Upper lobe of right lung (tissue), 1 donor: ENCODE results near the gene UBXN11. TPM values are rescaled to one million over a fixed set of nuclear protein-coding genes. Genes with fewer than 3 reads are reported as not detected.

Experiments
- ATAC-seq: fragments of 200-7000 bp; cut with Tn5 transposase; one replicate; pipeline ENCODE4 v1.9.1; 2020; ENCODE audit warnings: mild to moderate bottlenecking, moderate library complexity
- DNase-seq: peaks from one replicate; pipeline ENCODE4 v3.0.0-alpha.2; 2020
- H3K27ac ChIP-seq: fragments of 200-600 bp; one replicate; pipeline ENCODE4 v1.8.0; 2022
- H3K27me3 ChIP-seq: fragments of 200-600 bp; one replicate; pipeline ENCODE4 v1.8.0; 2022; ENCODE audit warnings: mild to moderate bottlenecking
- H3K36me3 ChIP-seq: fragments of 200-600 bp; one replicate; pipeline ENCODE4 v1.8.0; 2022
- H3K4me1 ChIP-seq: fragments of 200-600 bp; one replicate; pipeline ENCODE4 v1.8.0; 2022
- H3K4me3 ChIP-seq: fragments of 200-600 bp; one replicate; pipeline ENCODE4 v1.8.0; 2022; ENCODE audit warnings: mild to moderate bottlenecking
- H3K9me3 ChIP-seq: fragments of 200-600 bp; one replicate; pipeline ENCODE4 v1.8.0; 2022
- CTCF ChIP-seq: fragments of 200-600 bp; IDR thresholded peaks from one replicate; pipeline ENCODE4 v1.8.0; 2022; ENCODE audit warnings: antibody characterized with exemption
- intact Hi-C: fragments of 100-400 bp; cut with DNase I; formaldehyde crosslinking; loops from one replicate; pipeline ENCODE4 v1.11.0; 2022
- total RNA-seq: library from RNA; stranded (reverse); fragmentation: NEBNext Ultra II Directional; extraction: Animal tissue kit (Norgen Biotek cat#: 25700); gene quantifications from one replicate; pipeline ENCODE4 v1.2.1, GENCODE V29; 2021
- donor health status: DM: no; HTN: yes; CAD: no; lungs with severe emphysema.

UBXN11 gene
- total RNA-seq, 1 donor from 2014 or later = 37.0 TPM

GRCh38 chr1:26340047-26340481, 33.6 kb upstream of the UBXN11 start:
- Histone ChIP-seq H3K27ac (no peak overlapping the region), H3K4me1 (peaks cover 7% of the 10 kb centered on the region), H3K27me3 (peaks cover 4% of the 10 kb centered on the region), H3K9me3 (no peaks in the 10 kb centered on the region), H3K36me3 (no peaks in the 10 kb centered on the region), H3K4me3 (no peak overlapping the region)
- no peak for DNase-seq
- no peak for TF ChIP-seq CTCF
- ATAC-seq = no peak
- intact Hi-C loops = no loop called here

DNA sequence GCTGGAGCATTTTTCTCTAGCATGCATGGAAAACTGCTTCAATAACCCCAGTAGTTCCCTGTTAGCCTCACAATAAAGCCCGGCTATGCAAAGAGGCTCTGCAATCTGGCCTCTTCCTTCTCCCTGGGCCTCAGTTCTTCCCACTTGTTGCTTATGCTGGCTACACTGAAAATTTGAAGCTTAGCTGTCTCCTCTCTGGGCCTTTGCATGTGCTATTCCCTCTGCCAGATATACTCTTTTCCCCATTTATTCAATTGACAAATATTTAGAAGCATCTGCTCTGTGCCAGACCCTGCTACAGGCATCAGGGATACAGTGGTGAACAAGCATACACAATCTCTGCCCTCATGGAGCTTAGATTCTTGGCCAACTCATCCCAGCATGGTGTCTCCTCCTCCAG, 32.2 kb upstream of the UBXN11 start:
- Histone ChIP-seq H3K27me3 (peaks cover 15% of the 10 kb centered on the region), H3K4me1 (peaks cover 7% of the 10 kb centered on the region), H3K4me3 (no peak overlapping the region), H3K27ac (no peak overlapping the region), H3K36me3 (no peaks in the 10 kb centered on the region), H3K9me3 (no peaks in the 10 kb centered on the region)
- intact Hi-C loops = no loop called here
- TF ChIP-seq CTCF = no peak
- DNase-seq (no peak), ATAC-seq (no peak)

DNA sequence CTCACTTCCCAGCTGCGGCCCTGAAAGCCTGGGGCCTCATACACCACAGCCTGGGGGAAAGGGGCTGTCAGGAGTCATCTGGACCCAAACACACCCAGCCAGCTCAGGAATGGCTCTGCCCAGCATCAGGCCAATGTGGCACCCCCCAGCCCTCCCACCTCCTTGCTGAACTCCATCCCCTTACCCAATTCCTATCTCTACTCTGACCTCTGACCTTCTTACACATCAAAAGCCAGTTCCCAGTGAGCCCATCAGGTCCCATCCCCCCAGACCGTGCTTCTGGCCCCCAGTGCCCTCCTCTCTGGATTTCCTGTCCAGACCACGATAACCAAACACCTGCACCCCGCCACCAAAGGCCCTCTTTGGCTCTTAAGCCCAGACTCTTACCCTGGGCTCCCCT, 31.2 kb upstream of the UBXN11 start:
- no peak overlapping the region for H3K4me3 ChIP-seq
- DNase-seq (no peak), ATAC-seq (no peak)
- TF ChIP-seq CTCF = no peak
- intact Hi-C loops = no loop called here
- H3K27me3 ChIP-seq = peaks cover 15% of the 10 kb centered on the region
- peaks cover 7% of the 10 kb centered on the region for H3K4me1 ChIP-seq
- H3K27ac ChIP-seq = no peak overlapping the region
- no peaks in the 10 kb centered on the region for H3K36me3 ChIP-seq
- no peaks in the 10 kb centered on the region for H3K9me3 ChIP-seq

DNA sequence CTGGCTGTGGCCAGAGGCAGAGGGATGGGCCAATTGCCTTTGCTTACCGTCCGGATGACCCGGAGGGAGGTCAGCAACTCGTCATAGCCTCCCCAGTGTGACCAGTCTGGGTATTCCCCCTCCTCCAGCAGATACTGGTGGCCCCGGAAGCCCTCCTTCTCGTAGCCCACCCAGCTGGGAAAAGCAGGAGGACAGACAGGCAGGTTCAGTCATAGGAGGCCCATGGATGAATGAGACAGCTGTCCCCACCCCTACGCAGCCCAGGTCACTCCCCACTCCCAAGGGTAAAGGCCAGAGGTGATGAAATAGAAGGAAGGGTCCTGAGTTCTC, 30.7 kb upstream of the UBXN11 start:
- H3K4me3 ChIP-seq = no peak overlapping the region
- TF ChIP-seq CTCF = no peak
- peaks cover 7% of the 10 kb centered on the region for H3K4me1 ChIP-seq
- ATAC-seq = no peak
- peaks cover 15% of the 10 kb centered on the region for H3K27me3 ChIP-seq
- no peak for DNase-seq
- intact Hi-C loops = no loop called here
- H3K36me3 ChIP-seq = no peaks in the 10 kb centered on the region
- H3K9me3 ChIP-seq = no peaks in the 10 kb centered on the region
- H3K27ac ChIP-seq = no peak overlapping the region

GRCh38 chr1:26336477-26337205, 30.2 kb upstream of the UBXN11 start:
- TF ChIP-seq CTCF = no peak
- H3K4me1 ChIP-seq = peaks cover 7% of the 10 kb centered on the region
- no peaks in the 10 kb centered on the region for H3K9me3 ChIP-seq
- intact Hi-C loops = no loop called here
- H3K36me3 ChIP-seq = no peaks in the 10 kb centered on the region
- DNase-seq (peak; percentile 95), ATAC-seq (peak; percentile 97)
- no peak overlapping the region for H3K27ac ChIP-seq
- peak overlapping the region; percentile 58 for H3K4me3 ChIP-seq
- H3K27me3 ChIP-seq = peaks cover 15% of the 10 kb centered on the region
